Left ventricle myocardium inferior (tissue), 1 donor: ENCODE results near the gene HES4. TPM values are rescaled to one million over a fixed set of nuclear protein-coding genes. Genes with fewer than 3 reads are reported as not detected.
"Not testable (repeated sequence)": the region's sequence is repeated elsewhere in the genome, so short reads cannot be mapped to it uniquely, and the experiment has no call there.

Experiments used
- DNase-seq: peaks from one replicate; pipeline ENCODE4 v3.0.0-alpha.2; 2020
- H3K27ac ChIP-seq: fragments of 200-600 bp; replicated peaks from 2 replicates; pipeline ENCODE4 v1.8.0; 2021
- H3K27me3 ChIP-seq: fragments of 200-600 bp; 2 replicates; pipeline ENCODE4 v1.8.0; 2021; ENCODE audit warnings: low read depth
- H3K36me3 ChIP-seq: fragments of 200-600 bp; 2 replicates; pipeline ENCODE4 v1.8.0; 2021
- H3K4me1 ChIP-seq: fragments of 200-600 bp; 2 replicates; pipeline ENCODE4 v1.8.0; 2021
- H3K4me3 ChIP-seq: fragments of 200-600 bp; 2 replicates; pipeline ENCODE4 v1.8.0; 2021; ENCODE audit warnings: mild to moderate bottlenecking, moderate library complexity
- H3K9me3 ChIP-seq: fragments of 200-600 bp; replicated peaks from 2 replicates; pipeline ENCODE4 v1.8.0; 2021
- CTCF ChIP-seq: fragments of 200-600 bp; IDR thresholded peaks from 2 replicates; pipeline ENCODE4 v1.8.0; 2021; ENCODE audit warnings: antibody characterized with exemption, mild to moderate bottlenecking, borderline replicate concordance
- intact Hi-C: fragments of 100-400 bp; cut with micrococcal nuclease; formaldehyde crosslinking; loops from one replicate; pipeline ENCODE4 v1.11.0; 2022
- total RNA-seq: library from RNA; stranded (reverse); fragmentation: NEBNext Ultra II Directional; extraction: Animal tissue kit (Norgen Biotek cat#: 25700); gene quantifications from one replicate; pipeline ENCODE4 v1.2.1, GENCODE V29; 2021
- donor health status: DM: no; HTN: yes; CAD: no; lungs with severe emphysema.

Gene HES4
- total RNA-seq, 1 donor from 2014 or later = 34.0 TPM

- Histone ChIP-seq H3K4me3 (no peak overlapping the region), H3K27ac (no peak overlapping the region), H3K36me3 (no peaks in the 10 kb centered on the region), H3K9me3 (peaks cover 10% of the 10 kb centered on the region), H3K4me1 (peaks cover 13% of the 10 kb centered on the region), H3K27me3 (no peaks in the 10 kb centered on the region)
- intact Hi-C loops = no loop called here
- TF ChIP-seq CTCF = no peak
- no peak for DNase-seq
These were observed 6.4 kb downstream of the HES4 start for GRCh38 chr1:993379-993995.

- TF ChIP-seq CTCF = no peak
- no peaks in the 10 kb centered on the region for H3K36me3 ChIP-seq
- no peaks in the 10 kb centered on the region for H3K27me3 ChIP-seq
- no peak overlapping the region for H3K27ac ChIP-seq
- peaks cover 2% of the 10 kb centered on the region for H3K4me1 ChIP-seq
- no peak for DNase-seq
- peaks cover 10% of the 10 kb centered on the region for H3K9me3 ChIP-seq
- no peak overlapping the region for H3K4me3 ChIP-seq
- intact Hi-C loops = no loop called here
These were observed 7.5 kb downstream of the HES4 start for GRCh38 chr1:992362-992761.

- H3K27ac ChIP-seq = no peak overlapping the region
- no peaks in the 10 kb centered on the region for H3K4me1 ChIP-seq
- no peak for TF ChIP-seq CTCF
- DNase-seq = no peak
- peaks cover 10% of the 10 kb centered on the region for H3K9me3 ChIP-seq
- H3K27me3 ChIP-seq = no peaks in the 10 kb centered on the region
- H3K36me3 ChIP-seq = no peaks in the 10 kb centered on the region
- H3K4me3 ChIP-seq = no peak overlapping the region
- intact Hi-C loops = no loop called here
These were observed 8.0 kb downstream of the HES4 start for GRCh38 chr1:991895-992294.

- H3K27ac ChIP-seq, H3K4me3 ChIP-seq, DNase-seq, H3K36me3 ChIP-seq, H3K4me1 ChIP-seq, intact Hi-C loops, H3K27me3 ChIP-seq: not testable (repeated sequence)
- peaks cover 10% of the 10 kb centered on the region for H3K9me3 ChIP-seq
These were observed 8.6 kb downstream of the HES4 start for GRCh38 chr1:991275-991674.

- not testable (repeated sequence) for H3K36me3 ChIP-seq, H3K27me3 ChIP-seq, DNase-seq, H3K27ac ChIP-seq, H3K4me3 ChIP-seq
- intact Hi-C loops = loop anchor here (10.0 kb wide), 1 partner anchor 77 kb away; no protein-coding TSS in a partner anchor
- Histone ChIP-seq H3K9me3 (peaks cover 10% of the 10 kb centered on the region), H3K4me1 (peaks cover 15% of the 10 kb centered on the region)
These were observed 11.8 kb downstream of the HES4 start for GRCh38 chr1:988061-988460.

GRCh38 chr1:985126-985525 is 14.8 kb downstream of the HES4 start:
- no peak for DNase-seq
- no peak overlapping the region for H3K4me3 ChIP-seq
- no peak for TF ChIP-seq CTCF
- H3K27ac ChIP-seq = no peak overlapping the region
- no peaks in the 10 kb centered on the region for H3K9me3 ChIP-seq
- H3K27me3 ChIP-seq = peaks cover 25% of the 10 kb centered on the region
- no peaks in the 10 kb centered on the region for H3K36me3 ChIP-seq
- intact Hi-C loops = loop anchor here (10.0 kb wide), 1 partner anchor 80 kb away; no protein-coding TSS in a partner anchor
- peaks cover 32% of the 10 kb centered on the region for H3K4me1 ChIP-seq
